ENCODE data around the gene TSPAN5.

- TF ChIP-seq CTCF (IDR thresholded peaks at IDR 0.05; ENCODE audit: insufficient read depth, low read length, poor library complexity, severe bottlenecking) = no peak
- TF ChIP-seq EZH2phosphoT487 (conservative IDR thresholded peaks at IDR 0.05; ENCODE audit: low read length) = no peak
Measured at GRCh38 chr4:98652996-98653395, 5.4 kb downstream of the TSPAN5 start.

Measured in SU-DHL-6 (cell line).